GM19438 (cell line): ENCODE data around the gene DPF3.

ENCODE experiments used
- ATAC-seq: cut with Tn5 transposase; IDR thresholded peaks from one replicate; pipeline ENCODE4 v1.9.1; 2021; ENCODE audit warnings: low read depth; ENCODE audit not compliant: unreplicated experiment

DPF3 gene

GRCh38 chr14:72631401-72631800 lies 262.5 kb downstream of the DPF3 start:
- ATAC-seq: no peak

GRCh38 chr14:72630374-72630773 lies 263.5 kb downstream of the DPF3 start:
- ATAC-seq: no peak

- no peak for ATAC-seq
These were observed 264.4 kb downstream of the DPF3 start for GRCh38 chr14:72629534-72629933.

- no peak for ATAC-seq
These were observed 268.2 kb downstream of the DPF3 start for GRCh38 chr14:72625689-72626088.

- no peak for ATAC-seq
These were observed 272.4 kb downstream of the DPF3 start for GRCh38 chr14:72621387-72622065.

- ATAC-seq: no peak
These were observed 274.0 kb downstream of the DPF3 start for GRCh38 chr14:72619881-72620280.

- ATAC-seq: no peak
These were observed 274.8 kb downstream of the DPF3 start for GRCh38 chr14:72619111-72619571.

GRCh38 chr14:72618424-72618823 lies 275.5 kb downstream of the DPF3 start:
- no peak for ATAC-seq

- ATAC-seq: no peak
These were observed 276.4 kb downstream of the DPF3 start for GRCh38 chr14:72617391-72618031.

- no peak for ATAC-seq
These were observed 277.1 kb downstream of the DPF3 start for GRCh38 chr14:72616811-72617210.

- no peak for ATAC-seq
These were observed 277.6 kb downstream of the DPF3 start for GRCh38 chr14:72616294-72616693.

- ATAC-seq: no peak
These were observed 278.3 kb downstream of the DPF3 start for GRCh38 chr14:72615451-72616121.

GRCh38 chr14:72614891-72615415 lies 278.9 kb downstream of the DPF3 start:
- no peak for ATAC-seq

GRCh38 chr14:72614365-72614764 lies 279.5 kb downstream of the DPF3 start:
- no peak for ATAC-seq

GRCh38 chr14:72613975-72614319 lies 280.0 kb downstream of the DPF3 start:
- no peak for ATAC-seq

GRCh38 chr14:72613231-72613974 lies 280.5 kb downstream of the DPF3 start:
- ATAC-seq: no peak

- ATAC-seq: no peak
These were observed 281.9 kb downstream of the DPF3 start for GRCh38 chr14:72612041-72612440.

- ATAC-seq: no peak
These were observed 282.4 kb downstream of the DPF3 start for GRCh38 chr14:72611506-72611905.

GRCh38 chr14:72610831-72611200 lies 283.1 kb downstream of the DPF3 start:
- no peak for ATAC-seq

GRCh38 chr14:72610096-72610830 lies 283.6 kb downstream of the DPF3 start:
- no peak for ATAC-seq
